HepG2 (cell line): ENCODE data around the gene SIRT5. TPM values are rescaled to one million over a fixed set of nuclear protein-coding genes. Genes with fewer than 3 reads are reported as not detected.

Source experiments
- ATAC-seq: fragments of 200-7000 bp; cut with Tn5 transposase; 3 replicates; pipeline ENCODE4 v1.9.1; 2020; ENCODE audit warnings: mild to moderate bottlenecking, moderate library complexity
- BruUV-seq: library from RNA; stranded (reverse); fragments of 400-500 nt; replicated peaks from 2 replicates; lab custom pipeline; 2021; lab: Mats Ljungman, UMichigan
- CTCF ChIA-PET: fragments of 300-600 bp; formaldehyde crosslinking; extraction: SDS; loops from one replicate; lab custom pipeline; 2021; ENCODE audit warnings: low total read pairs, inconsistent platforms, low intra/inter-chr PET ratio; lab: Yijun Ruan, JAX
- POLR2A ChIA-PET: fragments of 350-600 bp; sonication (Branson Sonifier 250); formaldehyde crosslinking; loops from one replicate; lab custom pipeline; 2020; ENCODE audit warnings: antibody characterized with exemption, inconsistent platforms; lab: Yijun Ruan, JAX
- DNase-seq: peaks from one replicate; pipeline ENCODE4 v3.0.0-alpha.2; 2015; ENCODE audit warnings: low spot score
- FAIRE-seq: peaks from 3 replicates; lab custom pipeline; 2011; peaks lifted over from hg19 to GRCh38; lab: Jason Lieb, UNC
- H2AFZ ChIP-seq: one replicate; pipeline ENCODE4 v1.6.1; 2011; ENCODE audit warnings: low read length, inconsistent platforms
- H3K27ac ChIP-seq: fragments of 300-600 bp; 3 replicates; pipeline ENCODE4 v1.8.0; 2011; ENCODE audit warnings: mixed run types, mild to moderate bottlenecking, mixed read lengths, low read length, inconsistent platforms; ENCODE audit not compliant: insufficient read depth; ENCODE audit errors: extremely low read length
- H3K27me3 ChIP-seq, 2 experiments: fragments of 200-600 bp in 1 of 2; 2 replicates in 1 of 2; 3 replicates in 1 of 2; pipeline versions ENCODE4 v1.6.0 to v1.8.0; 2011; ENCODE audit warnings: low read length in 2 of 2, mild to moderate bottlenecking in 2 of 2, moderate library complexity in 2 of 2, inconsistent platforms in 1 of 2; ENCODE audit not compliant: insufficient read depth in 2 of 2, control insufficient read depth in 1 of 2
- H3K36me3 ChIP-seq, 2 experiments: fragments of 200-600 bp in 1 of 2; replicated peaks in 1 of 2; 2 replicates in 1 of 2; 3 replicates in 1 of 2; pipeline versions ENCODE4 v1.5.1 to v1.8.0; 2011; ENCODE audit warnings: low read length in 2 of 2, inconsistent platforms in 1 of 2; ENCODE audit not compliant: insufficient read depth in 2 of 2, control insufficient read depth in 1 of 2
- H3K4me1 ChIP-seq: 2 replicates; pipeline ENCODE4 v1.5.1; 2012; ENCODE audit warnings: low read length, inconsistent platforms; ENCODE audit not compliant: insufficient read depth
- H3K4me2 ChIP-seq: 2 replicates; pipeline ENCODE4 v1.6.0; 2011; ENCODE audit warnings: low read depth, low read length, inconsistent platforms
- H3K4me3 ChIP-seq, 3 experiments: fragments of 200-600 bp in 1 of 3; sonication (generic), shearing (Covaris generic) in 1 of 3; replicated peaks in 1 of 3; 2 replicates each; pipeline ENCODE4 v1.5.1; 2011 to 2016; ENCODE audit warnings: low read length in 3 of 3, inconsistent platforms in 2 of 3, low read depth in 2 of 3, mild to moderate bottlenecking in 2 of 3, control low read depth in 1 of 3, mixed read lengths in 1 of 3; ENCODE audit not compliant: insufficient read depth in 1 of 3
- H3K79me2 ChIP-seq: one replicate; pipeline ENCODE4 v1.6.1; 2011; ENCODE audit warnings: low read length, inconsistent platforms; ENCODE audit not compliant: insufficient read depth
- H3K9ac ChIP-seq: 2 replicates; pipeline ENCODE4 v1.6.0; 2011; ENCODE audit warnings: mild to moderate bottlenecking, low read depth, low read length, inconsistent platforms; ENCODE audit not compliant: insufficient read depth
- H3K9me3 ChIP-seq: 2 replicates; pipeline ENCODE4 v1.5.1; 2012; ENCODE audit warnings: mild to moderate bottlenecking, low read length
- H4K20me1 ChIP-seq: 2 replicates; pipeline ENCODE4 v1.6.0; 2011; ENCODE audit warnings: inconsistent platforms, mild to moderate bottlenecking, low read length, moderate library complexity; ENCODE audit not compliant: insufficient read depth
- SATB2 ChIP-seq: sonication (generic); formaldehyde crosslinking; IDR thresholded peaks from 2 replicates; pipeline ENCODE4 v1.5.0; 2020; ENCODE audit warnings: missing genetic modification reagents
- SNAPC2 ChIP-seq: sonication (generic); formaldehyde crosslinking; IDR thresholded peaks from 2 replicates; pipeline ENCODE4 v1.8.1; 2022; ENCODE audit warnings: mild to moderate bottlenecking, missing genetic modification reagents
- ZMAT3 ChIP-seq: sonication (generic); formaldehyde crosslinking; conservative IDR thresholded peaks from 2 replicates; pipeline ENCODE4 v1.7.0; 2021; ENCODE audit warnings: missing genetic modification reagents
- ZMYM4 ChIP-seq: sonication (generic); formaldehyde crosslinking; IDR thresholded peaks from 2 replicates; pipeline ENCODE4 v1.8.1; 2023; ENCODE audit warnings: mild to moderate bottlenecking, missing genetic modification reagents
- ZNF260 ChIP-seq: sonication (generic); formaldehyde crosslinking; IDR thresholded peaks from 2 replicates; pipeline ENCODE4 v1.4.0; 2020; ENCODE audit warnings: missing genetic modification reagents, low read depth, mild to moderate bottlenecking, borderline replicate concordance
- ZNF317 ChIP-seq: sonication (generic); formaldehyde crosslinking; IDR thresholded peaks from 2 replicates; pipeline ENCODE4 v1.5.0; 2020; ENCODE audit warnings: mild to moderate bottlenecking, missing genetic modification reagents
- ZNF33A ChIP-seq: sonication (generic); formaldehyde crosslinking; IDR thresholded peaks from 2 replicates; pipeline ENCODE4 v1.5.1; 2020; ENCODE audit warnings: missing genetic modification reagents, mild to moderate bottlenecking, moderate library complexity, borderline replicate concordance
- ZNF441 ChIP-seq: sonication (generic); formaldehyde crosslinking; IDR thresholded peaks from 2 replicates; pipeline ENCODE4 v1.7.0; 2021; ENCODE audit warnings: missing genetic modification reagents, borderline replicate concordance
- ZNF713 ChIP-seq: sonication (generic); formaldehyde crosslinking; IDR thresholded peaks from 2 replicates; pipeline ENCODE4 v1.4.0; 2020; ENCODE audit warnings: mild to moderate bottlenecking, missing genetic modification reagents
- WGBS: methylation state at CpG from one replicate; pipeline ENCODE4 v1.1.6; 2017; ENCODE audit warnings: low lambda C conversion rate; 5-methylcytosine and 5-hydroxymethylcytosine counted together
- in situ Hi-C: cut with HindIII; loops from 2 replicates; pipeline ENCODE4 v1.10.0; 2017; ENCODE audit warnings: low pct_unique_long_range_greater_than_20kb; ENCODE audit not compliant: extremely low pct_ligation_motif_present
- intact Hi-C: fragments of 100-400 bp; cut with micrococcal nuclease; formaldehyde crosslinking; loops from one replicate; pipeline ENCODE4 v1.10.0; 2022; ENCODE audit not compliant: unreplicated experiment
- polyA plus RNA-seq, 8 experiments: library from polyadenylated mRNA; depleted of rRNA in 3 of 8; stranded (reverse) in 7 of 8; unstranded in 1 of 8; fragments of >200 nt; fragmentation: Illumina TruSeq in 4 of 8; extraction: Trizol in 4 of 8; gene quantifications; 2 replicates each; pipeline versions ENCODE4 v1.2.1 to v1.2.3, GENCODE V29; 2011 to 2016; ENCODE audit warnings: low read depth in 4 of 8, missing spikeins in 1 of 8, mixed read lengths in 1 of 8; ENCODE audit not compliant: insufficient read depth in 1 of 8
- total RNA-seq, 5 experiments: library from RNA; depleted of rRNA; stranded (reverse); fragments of >200 nt; fragmentation: Illumina TruSeq; extraction: Trizol; gene quantifications; 2 replicates each; pipeline ENCODE4 v1.2.3, GENCODE V29; 2016; ENCODE audit warnings: low read depth in 1 of 5

The SIRT5 gene
- total and polyA plus RNA-seq, 2 of the 13 experiments (the other 11 are each of a cell fraction or from before 2014, with no cell fraction given): 14.1 to 16.6 TPM

GRCh38 chr6:13544454-13545186, 29.8 kb upstream of the SIRT5 start:
- peaks cover 19% of the 10 kb centered on the region for H3K4me1 ChIP-seq
- no peak overlapping the region for H2AFZ ChIP-seq
- in situ Hi-C loops: loop anchor here (25.0 kb wide), 2 partner anchors 357 to 632 kb away; no protein-coding TSS in a partner anchor
- no peaks in the 10 kb centered on the region for H3K79me2 ChIP-seq
- no peak overlapping the region for H3K27ac ChIP-seq
- ChIA-PET CTCF (no interaction called here), POLR2A (interaction anchor here (0.8 kb wide), 1 partner anchor 15 kb away, joined by 3 read pairs; no protein-coding TSS in a partner anchor)
- 0 out of 2 replicates have a peak overlapping the region, but pooled peaks have one; percentile 13 for H3K4me2 ChIP-seq
- H3K27me3 ChIP-seq: 0 out of 5 replicates have a peak, but pooled peaks cover 0 to 4% of the 10 kb centered on the region in 2 experiments
- TF ChIP-seq ZMAT3: no peak
- TF ChIP-seq ZNF441 (CRISPR knock-in tag): no peak
- no peak for TF ChIP-seq ZNF260 (CRISPR knock-in tag)
- no peak for TF ChIP-seq SNAPC2
- TF ChIP-seq ZNF33A (CRISPR knock-in tag): no peak
- TF ChIP-seq ZNF713: no peak
- no peak for TF ChIP-seq SATB2
- no peaks in the 10 kb centered on the region for H4K20me1 ChIP-seq
- ATAC-seq (no peak), DNase-seq (no peak), FAIRE-seq (no peak)
- WGBS: 51% methylated on average over 11 of the region's 11 CpGs
- H3K9me3 ChIP-seq: no peaks in the 10 kb centered on the region
- H3K9ac ChIP-seq: no peak overlapping the region
- BruUV-seq: no TSS peak
- H3K36me3 ChIP-seq: no peaks in the 10 kb centered on the region
- intact Hi-C loops: no loop called here
- H3K4me3 ChIP-seq: no peak overlapping the region

DNA sequence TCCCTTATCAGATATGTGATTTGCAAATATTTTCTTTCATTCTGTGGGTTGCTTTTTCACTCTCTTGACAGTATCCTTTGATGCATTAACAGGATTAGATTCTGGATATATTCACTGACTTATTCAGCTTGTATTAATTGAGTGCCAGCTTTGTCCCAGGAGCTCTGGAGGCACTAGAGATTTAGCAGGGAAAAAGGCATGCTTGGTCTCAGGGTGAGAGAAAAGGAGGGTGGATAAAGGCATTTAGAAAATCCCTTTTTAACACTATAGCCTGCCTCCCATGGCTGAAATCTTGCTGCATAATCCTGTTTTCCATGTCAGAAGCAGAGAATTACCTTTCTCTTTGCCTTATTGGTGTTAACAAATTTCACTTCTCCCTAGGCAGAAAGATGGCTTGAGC, 28.5 kb upstream of the SIRT5 start:
- FAIRE-seq (no peak), DNase-seq (no peak), ATAC-seq (no peak)
- Histone ChIP-seq H3K9me3 (no peaks in the 10 kb centered on the region), H3K27ac (no peak overlapping the region), H3K27me3 (0 out of 5 replicates have a peak, but pooled peaks cover 0 to 4% of the 10 kb centered on the region in 2 experiments), H3K4me1 (peaks cover 19% of the 10 kb centered on the region), H2AFZ (no peak overlapping the region), H3K9ac (no peak overlapping the region), H3K4me3 (no peak overlapping the region), H3K36me3 (no peaks in the 10 kb centered on the region), H3K79me2 (no peaks in the 10 kb centered on the region), H4K20me1 (no peaks in the 10 kb centered on the region), H3K4me2 (no peak overlapping the region)
- in situ Hi-C loops: loop anchor here (25.0 kb wide), 2 partner anchors 359 to 634 kb away; no protein-coding TSS in a partner anchor
- no TSS peak for BruUV-seq
- intact Hi-C loops: no loop called here
- POLR2A ChIA-PET: no interaction called here
- TF ChIP-seq ZMYM4 (CRISPR knock-in tag) (no peak), ZNF317 (CRISPR knock-in tag) (no peak)
- CTCF ChIA-PET: no interaction called here
